ENCODE results near the gene BICD1. TPM values are rescaled to one million over a fixed set of nuclear protein-coding genes. Genes with fewer than 3 reads are reported as not detected.

Gene BICD1
- total and polyA plus RNA-seq, 2 of the 13 experiments (the other 11 are each of a cell fraction or from before 2014, with no cell fraction given) = 4.5 to 5.2 TPM

DNA sequence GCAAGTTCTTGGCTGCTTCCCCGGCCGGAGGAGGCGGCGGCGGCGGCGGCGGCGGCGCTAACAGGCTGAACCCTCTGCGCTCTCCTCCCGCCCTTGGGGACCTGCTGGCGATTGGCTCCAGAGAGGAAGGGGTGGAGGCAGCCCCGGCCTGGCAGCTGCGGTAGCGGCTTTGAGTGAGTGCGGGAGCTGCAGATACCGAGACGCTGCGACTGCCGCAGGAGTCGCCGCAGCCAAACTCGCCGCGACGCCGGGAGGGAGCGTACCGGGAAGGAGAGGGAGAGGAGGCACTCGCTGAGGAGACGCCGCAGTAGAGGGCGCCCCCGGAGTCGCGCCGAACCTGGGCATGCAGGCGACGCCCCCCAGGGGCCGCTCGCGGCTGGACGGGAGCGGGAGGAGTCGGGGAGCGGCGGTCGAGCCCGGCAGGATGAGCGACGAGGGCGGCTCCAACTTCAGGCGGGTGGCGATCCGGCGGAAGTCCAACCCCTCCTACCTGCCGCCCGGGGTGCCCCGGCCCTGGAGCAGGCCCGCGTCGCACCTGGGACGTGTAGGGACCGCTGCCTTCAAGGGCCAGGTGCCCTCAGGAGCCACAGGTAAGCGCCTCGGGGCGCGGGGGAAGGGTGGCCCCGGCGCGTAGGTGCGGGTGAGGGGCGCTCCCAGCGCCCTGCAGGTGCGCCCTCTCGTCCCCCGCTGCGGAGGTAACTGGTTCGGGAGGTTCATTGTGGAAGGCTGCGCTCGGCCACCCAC is 292.9 kb downstream of the BICD1 start, which contains the start of gene FGD4 (continued):
- TF ChIP-seq, protein P1, sequence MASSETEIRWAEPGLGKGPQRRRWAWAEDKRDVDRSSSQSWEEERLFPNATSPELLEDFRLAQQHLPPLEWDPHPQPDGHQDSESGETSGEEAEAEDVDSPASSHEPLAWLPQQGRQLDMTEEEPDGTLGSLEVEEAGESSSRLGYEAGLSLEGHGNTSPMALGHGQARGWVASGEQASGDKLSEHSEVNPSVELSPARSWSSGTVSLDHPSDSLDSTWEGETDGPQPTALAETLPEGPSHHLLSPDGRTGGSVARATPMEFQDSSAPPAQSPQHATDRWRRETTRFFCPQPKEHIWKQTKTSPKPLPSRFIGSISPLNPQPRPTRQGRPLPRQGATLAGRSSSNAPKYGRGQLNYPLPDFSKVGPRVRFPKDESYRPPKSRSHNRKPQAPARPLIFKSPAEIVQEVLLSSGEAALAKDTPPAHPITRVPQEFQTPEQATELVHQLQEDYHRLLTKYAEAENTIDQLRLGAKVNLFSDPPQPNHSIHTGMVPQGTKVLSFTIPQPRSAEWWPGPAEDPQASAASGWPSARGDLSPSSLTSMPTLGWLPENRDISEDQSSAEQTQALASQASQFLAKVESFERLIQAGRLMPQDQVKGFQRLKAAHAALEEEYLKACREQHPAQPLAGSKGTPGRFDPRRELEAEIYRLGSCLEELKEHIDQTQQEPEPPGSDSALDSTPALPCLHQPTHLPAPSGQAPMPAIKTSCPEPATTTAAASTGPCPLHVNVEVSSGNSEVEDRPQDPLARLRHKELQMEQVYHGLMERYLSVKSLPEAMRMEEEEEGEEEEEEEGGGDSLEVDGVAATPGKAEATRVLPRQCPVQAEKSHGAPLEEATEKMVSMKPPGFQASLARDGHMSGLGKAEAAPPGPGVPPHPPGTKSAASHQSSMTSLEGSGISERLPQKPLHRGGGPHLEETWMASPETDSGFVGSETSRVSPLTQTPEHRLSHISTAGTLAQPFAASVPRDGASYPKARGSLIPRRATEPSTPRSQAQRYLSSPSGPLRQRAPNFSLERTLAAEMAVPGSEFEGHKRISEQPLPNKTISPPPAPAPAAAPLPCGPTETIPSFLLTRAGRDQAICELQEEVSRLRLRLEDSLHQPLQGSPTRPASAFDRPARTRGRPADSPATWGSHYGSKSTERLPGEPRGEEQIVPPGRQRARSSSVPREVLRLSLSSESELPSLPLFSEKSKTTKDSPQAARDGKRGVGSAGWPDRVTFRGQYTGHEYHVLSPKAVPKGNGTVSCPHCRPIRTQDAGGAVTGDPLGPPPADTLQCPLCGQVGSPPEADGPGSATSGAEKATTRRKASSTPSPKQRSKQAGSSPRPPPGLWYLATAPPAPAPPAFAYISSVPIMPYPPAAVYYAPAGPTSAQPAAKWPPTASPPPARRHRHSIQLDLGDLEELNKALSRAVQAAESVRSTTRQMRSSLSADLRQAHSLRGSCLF (CRISPR knock-in tag; IDR thresholded peaks at IDR 0.05; ENCODE audit: borderline replicate concordance) = 0 out of 2 replicates have a peak, but pooled peaks have one; percentile 65
- TF ChIP-seq ZNF331 (CRISPR knock-in tag; IDR thresholded peaks at IDR 0.05) = peak; percentile 69; the same call in 1 of the 2 replicates
- TF ChIP-seq, protein P2, sequence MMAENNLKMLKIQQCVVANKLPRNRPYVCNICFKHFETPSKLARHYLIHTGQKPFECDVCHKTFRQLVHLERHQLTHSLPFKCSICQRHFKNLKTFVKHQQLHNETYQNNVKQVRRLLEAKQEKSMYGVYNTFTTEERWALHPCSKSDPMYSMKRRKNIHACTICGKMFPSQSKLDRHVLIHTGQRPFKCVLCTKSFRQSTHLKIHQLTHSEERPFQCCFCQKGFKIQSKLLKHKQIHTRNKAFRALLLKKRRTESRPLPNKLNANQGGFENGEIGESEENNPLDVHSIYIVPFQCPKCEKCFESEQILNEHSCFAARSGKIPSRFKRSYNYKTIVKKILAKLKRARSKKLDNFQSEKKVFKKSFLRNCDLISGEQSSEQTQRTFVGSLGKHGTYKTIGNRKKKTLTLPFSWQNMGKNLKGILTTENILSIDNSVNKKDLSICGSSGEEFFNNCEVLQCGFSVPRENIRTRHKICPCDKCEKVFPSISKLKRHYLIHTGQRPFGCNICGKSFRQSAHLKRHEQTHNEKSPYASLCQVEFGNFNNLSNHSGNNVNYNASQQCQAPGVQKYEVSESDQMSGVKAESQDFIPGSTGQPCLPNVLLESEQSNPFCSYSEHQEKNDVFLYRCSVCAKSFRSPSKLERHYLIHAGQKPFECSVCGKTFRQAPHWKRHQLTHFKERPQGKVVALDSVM (CRISPR knock-in tag; IDR thresholded peaks at IDR 0.05) = 0 out of 2 replicates have a peak, but pooled peaks have one; percentile 36
- TF ChIP-seq, protein P3, sequence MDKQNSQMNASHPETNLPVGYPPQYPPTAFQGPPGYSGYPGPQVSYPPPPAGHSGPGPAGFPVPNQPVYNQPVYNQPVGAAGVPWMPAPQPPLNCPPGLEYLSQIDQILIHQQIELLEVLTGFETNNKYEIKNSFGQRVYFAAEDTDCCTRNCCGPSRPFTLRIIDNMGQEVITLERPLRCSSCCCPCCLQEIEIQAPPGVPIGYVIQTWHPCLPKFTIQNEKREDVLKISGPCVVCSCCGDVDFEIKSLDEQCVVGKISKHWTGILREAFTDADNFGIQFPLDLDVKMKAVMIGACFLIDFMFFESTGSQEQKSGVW (CRISPR knock-in tag; IDR thresholded peaks at IDR 0.05; ENCODE audit: borderline replicate concordance) = no peak
- TF ChIP-seq, protein P4, sequence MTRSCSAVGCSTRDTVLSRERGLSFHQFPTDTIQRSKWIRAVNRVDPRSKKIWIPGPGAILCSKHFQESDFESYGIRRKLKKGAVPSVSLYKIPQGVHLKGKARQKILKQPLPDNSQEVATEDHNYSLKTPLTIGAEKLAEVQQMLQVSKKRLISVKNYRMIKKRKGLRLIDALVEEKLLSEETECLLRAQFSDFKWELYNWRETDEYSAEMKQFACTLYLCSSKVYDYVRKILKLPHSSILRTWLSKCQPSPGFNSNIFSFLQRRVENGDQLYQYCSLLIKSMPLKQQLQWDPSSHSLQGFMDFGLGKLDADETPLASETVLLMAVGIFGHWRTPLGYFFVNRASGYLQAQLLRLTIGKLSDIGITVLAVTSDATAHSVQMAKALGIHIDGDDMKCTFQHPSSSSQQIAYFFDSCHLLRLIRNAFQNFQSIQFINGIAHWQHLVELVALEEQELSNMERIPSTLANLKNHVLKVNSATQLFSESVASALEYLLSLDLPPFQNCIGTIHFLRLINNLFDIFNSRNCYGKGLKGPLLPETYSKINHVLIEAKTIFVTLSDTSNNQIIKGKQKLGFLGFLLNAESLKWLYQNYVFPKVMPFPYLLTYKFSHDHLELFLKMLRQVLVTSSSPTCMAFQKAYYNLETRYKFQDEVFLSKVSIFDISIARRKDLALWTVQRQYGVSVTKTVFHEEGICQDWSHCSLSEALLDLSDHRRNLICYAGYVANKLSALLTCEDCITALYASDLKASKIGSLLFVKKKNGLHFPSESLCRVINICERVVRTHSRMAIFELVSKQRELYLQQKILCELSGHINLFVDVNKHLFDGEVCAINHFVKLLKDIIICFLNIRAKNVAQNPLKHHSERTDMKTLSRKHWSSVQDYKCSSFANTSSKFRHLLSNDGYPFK (CRISPR knock-in tag; IDR thresholded peaks at IDR 0.05; ENCODE audit: borderline replicate concordance) = peak; percentile 69; the same call in 1 of the 2 replicates
- TF ChIP-seq ATF7-NPFF (CRISPR knock-in tag; IDR thresholded peaks at IDR 0.05; ENCODE audit: low read depth) = peak; percentile 77
- no peak for TF ChIP-seq ZC3H4 (CRISPR knock-in tag; IDR thresholded peaks at IDR 0.05; ENCODE audit: borderline replicate concordance)
- TF ChIP-seq NRL (CRISPR knock-in tag; IDR thresholded peaks at IDR 0.05; ENCODE audit: borderline replicate concordance) = no peak; the same call in 1 of the 2 replicates
- TF ChIP-seq, protein P5, sequence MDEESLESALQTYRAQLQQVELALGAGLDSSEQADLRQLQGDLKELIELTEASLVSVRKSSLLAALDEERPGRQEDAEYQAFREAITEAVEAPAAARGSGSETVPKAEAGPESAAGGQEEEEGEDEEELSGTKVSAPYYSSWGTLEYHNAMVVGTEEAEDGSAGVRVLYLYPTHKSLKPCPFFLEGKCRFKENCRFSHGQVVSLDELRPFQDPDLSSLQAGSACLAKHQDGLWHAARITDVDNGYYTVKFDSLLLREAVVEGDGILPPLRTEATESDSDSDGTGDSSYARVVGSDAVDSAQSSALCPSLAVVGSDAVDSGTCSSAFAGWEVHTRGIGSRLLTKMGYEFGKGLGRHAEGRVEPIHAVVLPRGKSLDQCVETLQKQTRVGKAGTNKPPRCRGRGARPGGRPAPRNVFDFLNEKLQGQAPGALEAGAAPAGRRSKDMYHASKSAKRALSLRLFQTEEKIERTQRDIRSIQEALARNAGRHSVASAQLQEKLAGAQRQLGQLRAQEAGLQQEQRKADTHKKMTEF (CRISPR knock-in tag; IDR thresholded peaks at IDR 0.05) = peak; percentile 83
- TF ChIP-seq ZNF354B (CRISPR knock-in tag; IDR thresholded peaks at IDR 0.05) = no peak
- TF ChIP-seq ZNF547 (CRISPR knock-in tag; IDR thresholded peaks at IDR 0.05) = 0 out of 2 replicates have a peak, but pooled peaks have one; percentile 33
- no peak for TF ChIP-seq ZFAT (CRISPR knock-in tag; conservative IDR thresholded peaks at IDR 0.05)
- no peak for TF ChIP-seq SRY (CRISPR knock-in tag; IDR thresholded peaks at IDR 0.05)
- TF ChIP-seq ZNF253 (CRISPR knock-in tag; IDR thresholded peaks at IDR 0.05; ENCODE audit: borderline replicate concordance) = no peak
- TF ChIP-seq CHCHD3 (CRISPR knock-in tag; IDR thresholded peaks at IDR 0.05) = 0 out of 2 replicates have a peak, but pooled peaks have one; percentile 83

Data from HepG2 (cell line).